Measurements from ENCODE around the gene COPS7A.

- TF ChIP-seq EZH2 (IDR thresholded peaks at IDR 0.05; ENCODE audit: low read depth): no peak
- TF ChIP-seq CTCF (conservative IDR thresholded peaks at IDR 0.05): no peak
These were observed 47.9 kb downstream of the COPS7A start for GRCh38 chr12:6771509-6772330.
